ACHN (cell line): ENCODE results near the gene PCDHA1.

Experiments
- DNase-seq: peaks from one replicate; pipeline ENCODE4 v3.0.0-alpha.2; 2015
- in situ Hi-C: cut with HindIII; loops from 2 replicates; pipeline ENCODE4 v1.10.0; 2017; ENCODE audit warnings: low sequenced_read_pairs, low pct_ligation_motif_present, low pct_unique_long_range_greater_than_20kb

The PCDHA1 gene

DNA sequence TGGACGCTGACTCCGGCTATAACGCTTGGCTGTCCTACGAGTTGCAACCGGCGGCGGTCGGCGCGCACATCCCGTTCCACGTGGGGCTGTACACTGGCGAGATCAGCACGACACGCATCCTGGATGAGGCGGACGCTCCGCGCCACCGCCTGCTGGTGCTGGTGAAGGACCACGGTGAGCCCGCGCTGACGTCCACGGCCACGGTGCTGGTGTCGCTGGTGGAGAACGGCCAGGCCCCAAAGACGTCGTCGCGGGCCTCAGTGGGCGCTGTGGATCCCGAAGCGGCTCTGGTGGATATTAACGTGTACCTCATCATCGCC, 91.3 kb downstream of the PCDHA1 start:
- in situ Hi-C loops: no loop called here
- DNase-seq: no peak

DNA sequence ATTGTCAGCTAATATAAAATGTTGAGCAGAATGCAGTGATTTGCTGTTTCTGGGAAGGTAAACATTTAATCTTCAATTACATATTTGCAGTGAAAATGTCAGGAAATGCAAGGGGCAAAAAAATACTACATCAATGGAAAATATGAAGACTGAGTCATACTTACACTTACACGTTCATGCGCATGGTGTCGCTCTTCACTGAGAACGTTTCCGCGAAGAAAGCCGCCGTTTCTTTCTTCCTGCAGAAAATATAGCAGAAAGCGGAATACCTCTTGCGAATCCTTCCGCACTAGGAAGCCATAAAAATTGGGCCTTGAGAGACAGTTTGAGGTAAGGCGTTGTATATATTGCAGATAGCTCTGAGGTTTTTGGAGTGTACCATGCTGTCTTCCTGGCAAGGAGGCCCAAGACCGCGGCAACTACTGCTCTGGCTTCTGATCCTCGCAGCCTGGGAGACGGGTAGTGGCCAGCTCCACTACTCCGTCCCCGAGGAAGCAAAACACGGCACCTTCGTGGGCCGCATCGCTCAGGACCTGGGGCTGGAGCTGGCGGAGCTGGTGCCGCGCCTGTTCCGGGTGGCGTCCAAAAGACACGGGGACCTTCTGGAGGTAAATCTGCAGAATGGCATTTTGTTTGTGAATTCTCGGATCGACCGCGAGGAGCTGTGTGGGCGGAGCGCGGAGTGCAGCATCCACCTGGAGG, 96.1 kb downstream of the PCDHA1 start, which contains the start of gene PCDHA13:
TSS of gene PCDHA13 (plus strand) at position 236 of the 702 bp plus-strand sequence. CDS start at position 381, 145 bp downstream.
- in situ Hi-C loops: no loop called here
- DNase-seq: no peak

DNA sequence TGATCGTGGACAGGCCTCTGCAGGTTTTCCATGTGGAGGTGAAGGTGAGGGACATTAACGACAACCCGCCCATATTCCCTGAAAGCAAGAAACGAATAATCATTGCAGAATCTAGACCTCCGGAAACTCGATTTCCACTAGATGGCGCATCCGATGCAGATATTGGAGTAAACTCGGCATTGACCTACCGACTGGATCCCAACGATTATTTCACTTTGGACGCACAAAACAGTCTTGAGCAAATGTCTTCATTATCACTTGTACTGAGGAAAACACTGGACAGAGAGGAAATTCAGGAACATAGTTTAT, 96.6 kb downstream of the PCDHA1 start:
- in situ Hi-C loops: no loop called here
- DNase-seq: no peak

DNA sequence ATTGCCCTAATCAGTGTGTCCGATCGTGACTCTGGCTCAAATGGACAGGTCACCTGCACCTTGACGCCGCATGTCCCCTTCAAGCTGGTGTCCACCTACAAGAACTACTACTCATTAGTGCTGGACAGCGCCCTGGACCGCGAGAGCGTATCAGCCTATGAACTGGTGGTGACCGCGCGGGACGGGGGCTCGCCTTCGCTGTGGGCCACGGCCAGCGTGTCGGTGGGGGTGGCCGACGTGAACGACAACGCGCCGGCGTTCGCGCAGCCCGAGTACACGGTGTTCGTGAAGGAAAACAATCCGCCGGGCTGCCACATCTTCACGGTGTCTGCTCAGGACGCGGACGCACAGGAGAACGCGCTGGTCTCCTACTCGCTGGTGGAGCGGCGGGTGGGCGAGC, 97.4 kb downstream of the PCDHA1 start:
- in situ Hi-C loops: no loop called here
- no peak for DNase-seq

DNA sequence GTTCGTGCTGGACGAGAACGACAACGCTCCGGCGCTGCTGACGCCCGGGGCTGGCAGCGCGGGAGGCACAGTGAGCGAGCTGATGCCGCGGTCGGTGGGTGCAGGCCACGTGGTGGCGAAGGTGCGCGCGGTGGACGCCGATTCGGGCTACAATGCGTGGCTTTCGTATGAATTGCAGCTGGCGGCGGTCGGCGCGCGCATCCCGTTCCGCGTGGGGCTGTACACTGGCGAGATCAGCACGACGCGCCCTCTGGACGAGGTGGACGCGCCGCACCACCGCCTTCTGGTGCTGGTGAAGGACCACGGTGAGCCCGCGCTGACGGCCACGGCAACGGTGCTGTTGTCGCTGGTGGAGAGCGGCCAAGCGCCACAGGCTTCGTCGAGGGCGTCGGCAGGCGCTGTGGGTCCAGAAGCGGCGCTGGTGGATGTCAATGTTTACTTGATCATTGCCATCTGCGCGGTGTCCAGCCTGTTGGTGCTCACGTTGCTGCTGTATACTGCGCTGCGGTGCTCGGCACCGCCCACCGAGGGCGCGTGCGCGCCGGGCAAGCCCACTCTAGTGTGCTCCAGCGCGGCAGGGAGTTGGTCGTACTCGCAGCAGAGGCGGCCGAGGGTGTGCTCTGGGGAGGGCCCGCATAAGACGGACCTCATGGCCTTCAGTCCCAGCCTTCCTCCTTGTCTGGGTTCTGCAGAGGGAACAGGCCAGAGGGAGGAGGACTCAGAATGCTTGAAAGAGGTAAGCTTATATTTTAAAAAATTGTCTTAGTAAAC, 98.2 kb downstream of the PCDHA1 start:
- in situ Hi-C loops: no loop called here
- no peak for DNase-seq

DNA sequence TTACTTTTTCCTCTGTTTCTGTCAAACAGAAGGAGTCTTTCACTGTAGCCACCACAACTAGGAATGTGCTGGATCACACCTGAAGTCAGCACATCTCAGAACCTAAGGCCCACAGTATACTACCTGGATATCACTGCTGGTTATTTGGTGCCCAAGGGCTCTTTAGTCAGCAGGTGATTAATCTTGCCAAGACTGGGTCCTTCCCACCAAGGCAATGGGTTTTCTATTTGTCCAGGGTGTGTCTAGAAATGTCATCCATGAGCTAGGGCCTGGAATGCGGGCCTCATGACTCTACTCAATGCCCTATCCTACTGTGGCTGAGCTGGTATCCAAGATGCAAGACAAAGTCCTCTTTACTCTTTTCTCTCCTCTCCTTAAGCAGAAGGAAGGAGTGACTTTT, 130.4 kb downstream of the PCDHA1 start:
- DNase-seq: no peak
- in situ Hi-C loops: no loop called here

DNA sequence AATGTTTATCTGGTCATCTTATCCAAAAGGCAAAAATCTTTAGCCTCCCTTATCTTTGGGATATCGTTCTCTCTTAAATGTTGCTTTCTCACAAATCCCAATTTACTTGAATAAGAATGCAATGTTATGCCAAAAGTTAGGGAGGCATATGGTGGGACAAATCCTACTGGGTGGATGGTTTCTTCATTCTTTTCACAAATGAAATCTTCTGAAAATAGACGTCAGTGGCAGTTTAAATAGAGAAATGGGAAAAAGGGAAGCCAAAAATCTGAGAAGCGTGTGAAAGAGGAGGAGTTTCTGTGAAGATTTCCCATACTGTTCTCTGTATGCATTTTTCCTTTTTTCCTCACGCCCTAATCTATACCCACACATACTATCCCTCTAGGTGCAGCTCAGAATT, 137.7 kb downstream of the PCDHA1 start:
- in situ Hi-C loops: no loop called here
- DNase-seq: no peak

DNA sequence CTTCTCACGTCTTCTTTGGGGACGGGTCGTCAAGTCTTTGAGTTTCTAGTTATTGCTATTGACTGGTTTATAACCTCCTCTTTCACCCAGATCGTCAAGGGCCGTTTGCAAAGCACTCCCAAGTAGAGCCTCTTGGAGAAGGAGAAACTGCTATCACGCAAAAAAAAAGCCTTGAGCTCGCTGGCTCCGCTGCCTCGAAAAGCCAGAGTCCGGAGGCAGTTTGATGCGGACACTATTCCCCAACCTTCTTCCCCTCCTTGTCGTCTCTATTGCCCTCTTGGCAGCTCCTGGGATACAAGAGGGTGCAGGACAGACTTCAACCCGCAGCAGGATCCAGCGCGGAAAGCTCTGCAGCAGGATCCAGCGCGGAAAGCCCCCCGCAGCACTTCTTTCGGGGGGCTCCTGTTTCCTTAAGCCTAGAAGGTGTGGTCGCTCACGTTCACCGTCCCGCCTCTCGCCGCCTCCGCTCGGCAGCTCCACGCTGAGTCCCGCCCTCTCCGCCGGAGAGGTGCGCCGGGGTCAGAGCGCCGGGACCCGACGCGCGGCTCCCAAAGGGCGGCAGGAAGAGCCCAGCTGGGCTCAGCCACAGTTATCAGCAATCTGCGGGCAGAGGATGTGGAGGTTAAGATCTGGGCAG, 140.0 kb downstream of the PCDHA1 start, which contains the start of gene PCDHAC1:
TSS of gene PCDHAC1 (plus strand) at position 494 of the 637 bp plus-strand sequence. CDS start 594 bp downstream, outside the sequence.
- no peak for DNase-seq

DNA sequence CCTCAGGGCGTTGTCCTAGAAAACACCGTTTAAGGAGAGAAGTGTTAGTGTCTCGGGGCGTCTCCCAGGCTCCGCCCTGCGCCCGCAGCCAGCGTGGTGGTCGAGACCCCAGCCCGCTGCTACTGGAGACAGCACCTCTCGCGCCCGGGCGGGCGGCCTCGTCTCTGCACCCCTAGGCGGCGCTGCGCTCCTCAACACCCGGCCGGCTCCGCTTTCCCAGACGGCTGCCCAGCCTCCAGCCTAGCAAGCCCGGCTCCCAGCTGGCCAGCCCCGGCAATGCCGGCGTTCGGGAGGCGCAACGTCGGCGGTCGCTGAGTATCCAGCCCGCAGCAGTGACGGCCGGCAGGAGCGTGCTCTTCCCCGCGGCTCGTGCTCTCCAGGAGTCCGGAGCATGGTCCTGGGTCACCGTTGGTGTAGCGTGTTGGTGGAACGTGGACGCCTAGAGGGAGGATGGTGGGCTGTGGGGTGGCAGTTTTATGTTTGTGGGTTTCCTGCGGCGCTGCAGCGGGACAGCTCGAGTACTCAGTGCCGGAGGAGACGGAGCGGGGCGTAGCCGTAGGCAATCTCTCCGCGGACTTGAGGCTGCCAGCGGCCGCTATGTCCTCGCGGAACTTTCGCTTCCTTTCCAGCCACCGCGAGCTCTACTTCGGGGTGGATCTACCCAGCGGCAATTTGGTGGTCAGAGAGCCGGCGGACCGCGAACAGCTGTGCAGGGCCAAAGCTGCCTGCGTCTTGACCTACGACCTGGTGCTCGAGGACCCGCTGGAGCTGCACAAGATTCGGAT, 140.7 kb downstream of the PCDHA1 start:
- in situ Hi-C loops: no loop called here
- no peak for DNase-seq

More for the DNA sequence above, 140.0 kb downstream of the PCDHA1 start, which contains the start of gene PCDHAC1:
- in situ Hi-C loops: no loop called here

DNA sequence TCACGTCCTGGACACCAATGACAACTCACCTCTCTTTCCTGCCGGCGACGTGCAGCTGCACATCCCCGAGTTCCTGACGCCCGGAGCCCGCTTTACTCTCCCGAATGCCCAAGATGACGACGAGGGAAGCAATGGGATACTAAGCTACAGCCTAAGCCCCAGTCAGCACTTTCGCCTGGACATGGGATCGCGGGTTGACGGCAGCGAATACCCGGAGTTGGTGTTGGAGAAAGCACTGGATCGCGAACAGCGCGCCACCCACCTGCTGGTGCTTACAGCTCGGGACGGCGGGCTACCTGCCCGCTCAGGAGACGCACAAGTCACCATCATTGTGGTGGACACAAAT, 141.3 kb downstream of the PCDHA1 start:
- in situ Hi-C loops: no loop called here

DNA sequence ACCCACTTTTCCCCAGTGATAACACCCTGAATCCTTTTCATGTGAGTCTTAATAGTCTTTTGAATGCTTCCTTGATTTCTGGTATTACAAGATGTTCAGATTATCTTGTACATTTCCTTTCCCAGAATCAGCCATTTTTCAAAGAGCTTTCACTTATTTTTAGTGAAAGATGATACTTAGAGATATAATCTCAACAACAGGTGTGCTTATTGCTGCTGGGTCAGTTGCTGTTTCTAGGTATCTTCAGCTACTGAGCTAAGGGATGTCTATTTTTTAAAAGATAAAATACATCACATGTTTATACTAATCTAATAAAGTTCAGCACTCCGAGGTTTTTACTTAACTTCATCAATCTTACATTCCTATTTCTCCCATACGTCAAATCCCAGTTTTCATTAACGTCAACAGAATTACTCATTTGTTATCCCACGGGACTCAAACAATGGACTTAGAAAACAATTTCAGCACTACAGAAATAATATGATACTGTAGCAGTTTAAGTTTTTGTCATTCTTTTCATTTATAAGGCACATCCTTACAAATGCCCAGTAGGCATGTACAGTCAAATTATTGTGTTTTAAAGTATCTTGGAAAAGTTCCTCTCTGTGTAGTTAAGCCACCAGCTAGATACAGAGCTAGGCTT, 149.1 kb downstream of the PCDHA1 start:
- in situ Hi-C loops: no loop called here
- DNase-seq: no peak

More for the DNA sequence above, 141.3 kb downstream of the PCDHA1 start:
- no peak for DNase-seq

DNA sequence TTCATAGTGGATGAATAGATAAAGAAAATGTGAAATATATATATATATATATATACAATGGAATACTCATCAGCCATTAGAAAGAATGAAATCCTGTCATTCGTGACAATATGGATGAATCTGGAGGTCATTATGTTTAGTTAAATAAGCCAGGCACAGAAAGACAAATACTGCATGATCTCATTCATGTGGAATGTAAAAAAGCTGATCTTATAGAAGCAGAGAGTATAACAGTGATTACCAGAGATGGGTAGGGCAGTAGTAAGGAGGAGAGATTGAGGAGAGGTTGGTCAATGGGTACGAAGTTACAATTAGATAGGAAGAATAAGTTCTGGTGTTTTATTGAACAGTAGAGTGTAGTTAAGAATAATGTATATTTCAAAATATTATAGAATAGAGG, 160.6 kb downstream of the PCDHA1 start:
- DNase-seq: no peak
- in situ Hi-C loops: no loop called here

DNA sequence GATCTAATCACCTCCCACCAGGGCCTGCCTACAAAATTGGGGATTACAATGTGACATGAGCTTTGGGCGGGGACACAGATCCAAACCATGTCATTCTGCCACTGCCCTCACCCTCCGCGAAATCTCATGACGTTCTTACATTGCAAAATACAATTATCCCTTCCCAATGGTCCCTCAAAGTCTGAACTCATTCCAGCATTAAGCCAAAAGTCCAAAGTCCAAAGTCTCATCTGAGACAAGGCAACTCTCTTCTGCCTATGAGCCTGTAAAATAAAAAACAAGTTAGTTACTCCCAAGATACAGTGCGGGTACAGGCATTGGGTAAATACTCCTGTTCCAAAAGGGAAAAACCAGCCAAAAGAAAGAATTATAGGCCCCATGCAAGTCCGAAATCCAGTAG, 165.7 kb downstream of the PCDHA1 start:
- DNase-seq: no peak
- in situ Hi-C loops: no loop called here

DNA sequence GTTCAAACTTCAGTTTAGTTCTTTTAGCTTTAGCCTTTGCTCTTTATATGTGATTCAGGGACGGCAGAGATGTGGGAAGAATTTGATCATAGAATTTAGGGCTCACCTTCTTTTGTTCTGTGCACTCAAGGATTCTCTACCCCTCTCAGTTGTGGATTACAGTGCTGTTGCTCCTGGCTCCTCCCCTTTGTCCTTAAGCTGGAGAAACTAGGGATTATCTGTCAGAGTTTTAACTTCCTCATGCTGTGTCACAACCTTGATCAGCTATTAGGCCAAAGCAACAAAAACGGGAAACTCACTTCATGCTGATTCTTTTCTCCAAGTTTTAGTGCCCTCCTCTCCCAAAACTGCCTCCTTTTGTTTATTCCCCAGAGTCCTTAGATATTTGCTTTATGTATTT, 167.3 kb downstream of the PCDHA1 start:
- DNase-seq: no peak
- in situ Hi-C loops: no loop called here

DNA sequence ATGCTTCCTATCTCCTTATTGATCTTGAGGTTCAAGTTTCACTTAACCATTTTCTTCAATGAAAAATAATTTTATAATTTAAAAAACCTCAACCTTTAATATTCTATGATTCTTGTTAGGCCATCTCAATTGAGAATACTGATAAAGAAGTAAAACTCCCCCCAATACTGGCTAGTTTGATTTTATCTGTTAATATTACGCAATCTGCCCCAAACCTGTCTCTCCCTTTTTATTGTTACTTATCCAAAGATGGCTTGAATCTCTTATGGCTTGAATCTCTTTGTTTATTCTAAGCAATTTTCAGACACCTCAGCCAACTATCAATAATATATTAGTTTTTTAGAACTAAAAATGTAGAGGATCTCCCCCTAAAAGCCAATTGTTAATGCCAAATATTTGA, 176.2 kb downstream of the PCDHA1 start:
- in situ Hi-C loops: no loop called here
- DNase-seq: no peak

DNA sequence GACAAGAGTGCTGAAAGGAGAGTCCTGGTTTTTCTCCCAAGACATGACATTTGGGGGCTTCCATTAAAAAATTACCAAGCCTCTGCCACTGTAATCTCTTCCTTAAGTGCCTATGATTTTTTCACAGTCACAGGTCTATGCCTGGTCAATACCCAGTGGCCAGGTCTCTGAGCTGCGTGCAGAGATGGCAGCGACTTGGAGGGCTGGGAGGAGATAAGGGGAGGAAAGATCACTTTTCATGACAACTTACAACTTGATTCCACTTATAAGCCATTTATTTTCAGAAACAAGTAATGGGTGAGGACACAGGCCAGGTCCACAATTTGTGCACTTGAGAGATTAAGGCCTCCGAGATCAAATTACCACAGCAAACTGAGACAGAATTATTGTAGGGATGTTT, 178.4 kb downstream of the PCDHA1 start:
- DNase-seq: no peak
- in situ Hi-C loops: no loop called here

DNA sequence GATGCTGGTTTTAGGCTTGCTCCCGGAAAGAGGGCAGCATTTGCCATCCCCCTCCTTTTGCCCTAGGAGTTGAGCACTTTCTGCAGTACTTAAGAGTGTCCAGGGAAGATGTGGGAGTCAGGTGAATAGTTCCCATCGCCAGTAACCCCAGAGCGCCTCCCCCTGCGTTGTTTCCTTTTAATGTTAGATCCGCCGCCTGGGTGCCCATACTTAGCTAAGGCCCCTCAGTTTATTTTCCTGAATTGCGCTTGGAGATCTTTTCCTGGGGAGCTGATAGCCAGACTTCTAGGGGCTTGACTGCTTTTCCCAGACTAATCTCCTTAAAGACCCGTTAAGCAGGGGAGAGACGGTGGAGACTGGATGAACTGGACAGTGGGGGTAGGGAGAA, 180.0 kb downstream of the PCDHA1 start:
- no peak for DNase-seq
- in situ Hi-C loops: no loop called here

DNA sequence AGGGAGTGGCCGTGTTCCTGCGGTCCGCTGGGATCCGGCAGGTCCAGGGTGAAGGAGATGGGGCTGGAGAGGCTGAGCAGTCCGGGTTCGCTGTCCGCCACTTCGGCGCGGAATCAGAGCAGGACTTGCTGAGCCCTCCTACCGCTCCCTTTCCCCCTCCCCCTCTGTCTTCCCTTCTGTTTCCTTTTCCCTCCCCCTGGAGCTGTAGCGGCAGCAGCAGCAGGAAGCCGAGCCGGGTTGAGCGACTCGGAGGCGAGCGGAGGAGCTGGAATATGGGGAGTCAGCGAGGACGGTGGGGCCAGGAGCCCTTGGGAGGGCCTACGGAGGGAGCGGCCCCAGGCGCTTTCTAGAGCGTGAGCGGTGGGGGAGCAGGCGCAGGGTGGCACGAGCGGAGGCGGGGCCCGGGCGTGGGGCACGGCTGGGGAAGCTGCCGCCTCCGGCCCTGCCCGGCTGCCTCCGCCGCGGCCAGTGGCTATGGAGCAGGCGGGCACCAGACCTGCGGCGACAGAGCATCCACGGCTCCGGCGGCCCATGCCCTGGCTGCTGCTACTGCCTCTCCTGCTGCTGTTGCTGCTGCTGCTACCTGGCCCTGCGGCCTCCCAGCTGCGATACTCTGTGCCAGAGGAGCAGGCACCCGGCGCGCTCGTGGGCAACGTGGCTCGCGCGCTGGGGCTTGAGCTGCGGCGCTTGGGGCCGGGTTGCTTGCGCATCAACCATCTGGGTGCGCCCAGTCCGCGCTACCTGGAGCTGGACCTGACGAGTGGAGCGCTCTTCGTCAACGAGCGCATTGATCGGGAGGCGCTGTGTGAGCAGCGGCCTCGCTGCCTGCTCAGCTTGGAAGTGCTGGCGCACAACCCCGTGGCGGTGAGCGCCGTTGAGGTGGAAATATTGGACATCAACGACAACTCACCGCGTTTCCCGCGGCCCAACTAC, 180.6 kb downstream of the PCDHA1 start, which contains the start of gene PCDHAC2:
TSS of gene PCDHAC2 (plus strand) at position 184 of the 933 bp plus-strand sequence. CDS start at position 475, 291 bp downstream.
- no peak for DNase-seq
- in situ Hi-C loops: no loop called here
